AG10803 (cell line): ENCODE results near the gene GAK.
"Not testable (repeated sequence)": the region's sequence is repeated elsewhere in the genome, so short reads cannot be mapped to it uniquely, and the experiment has no call there.

Experiments used
- DNase-seq: peaks from one replicate; pipeline ENCODE4 v3.0.0; 2010; ENCODE audit warnings: low read depth
- H3K4me3 ChIP-seq: 2 replicates; pipeline ENCODE4 v1.5.1; 2011; ENCODE audit warnings: mild to moderate bottlenecking, low read length, control low read depth
- CTCF ChIP-seq: conservative IDR thresholded peaks from 2 replicates; pipeline ENCODE4 v1.5.1; 2011; ENCODE audit warnings: mild to moderate bottlenecking, low read length, control low read depth, inconsistent platforms

GAK gene

DNA sequence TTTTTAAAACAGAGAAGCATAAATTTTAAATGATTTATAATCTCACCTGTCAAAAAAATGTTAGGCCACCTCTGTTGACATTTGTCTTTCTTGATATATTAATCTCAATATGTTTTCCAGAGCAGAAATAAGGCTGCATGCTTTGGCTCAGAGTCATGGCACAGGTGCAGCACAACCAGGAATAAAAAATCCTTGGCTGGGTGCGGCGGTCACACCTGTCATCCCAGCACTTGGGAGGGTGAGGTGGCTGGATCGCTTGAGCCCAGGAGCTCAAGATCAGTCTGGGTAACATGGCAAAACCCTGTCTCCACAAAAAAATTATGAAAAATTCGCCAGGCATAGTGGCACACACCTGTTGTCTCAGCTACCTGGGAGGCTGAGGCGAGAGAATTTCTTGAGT is 124.3 kb downstream of the GAK start:
- TF ChIP-seq CTCF, result no peak
- DNase-seq, result no peak
- H3K4me3 ChIP-seq, result no peak overlapping the region

DNA sequence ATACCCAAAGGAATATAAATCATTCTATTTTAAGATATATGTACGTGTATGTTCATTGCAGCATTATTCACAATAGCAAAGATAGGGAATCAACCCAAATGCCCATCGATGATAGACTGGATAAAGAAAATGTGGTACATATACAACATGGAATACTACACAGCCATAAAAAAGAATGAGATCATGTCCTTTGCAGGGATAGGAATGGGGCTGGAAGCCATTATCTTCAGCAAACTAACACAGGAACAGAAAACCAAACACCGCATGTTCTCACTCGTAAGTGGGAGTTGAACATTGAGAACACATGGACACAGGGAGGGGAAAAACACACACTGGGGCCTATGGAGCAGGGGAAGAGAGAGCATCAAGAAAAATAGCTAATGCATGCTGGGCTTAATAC is 125.1 kb downstream of the GAK start:
- not testable (repeated sequence) for DNase-seq

DNA sequence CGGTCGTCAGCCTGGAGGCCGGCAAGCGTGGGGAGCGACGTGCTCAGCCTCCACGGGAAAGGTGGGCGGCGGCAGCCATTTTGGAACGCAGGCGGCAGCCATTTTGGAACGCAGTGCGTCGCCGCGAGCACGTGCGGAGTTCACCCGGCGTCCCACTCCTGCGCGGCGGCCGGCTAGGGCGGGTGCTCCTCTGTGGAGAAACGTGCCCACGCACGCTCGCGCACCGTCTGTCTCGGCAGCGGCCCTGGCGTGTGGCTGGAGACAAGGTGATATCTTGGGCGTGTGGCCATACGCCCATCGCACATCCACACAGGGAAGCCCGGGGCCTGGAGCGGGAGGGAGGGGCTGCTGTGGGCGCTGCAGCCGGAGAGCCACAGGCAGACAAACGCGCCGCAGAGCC is 127.3 kb downstream of the GAK start:
- no peak for DNase-seq
- H3K4me3 ChIP-seq, result no peak overlapping the region
- no peak for TF ChIP-seq CTCF

More for the DNA sequence above, 125.1 kb downstream of the GAK start:
- H3K4me3 ChIP-seq, result not testable (repeated sequence)

GRCh38 chr4:803884-804283 is 128.2 kb downstream of the GAK start:
- H3K4me3 ChIP-seq, result no peak overlapping the region
- no peak for DNase-seq
- no peak for TF ChIP-seq CTCF

- no peak overlapping the region for H3K4me3 ChIP-seq
- no peak for TF ChIP-seq CTCF
- no peak for DNase-seq
These were observed 130.5 kb downstream of the GAK start for GRCh38 chr4:801436-802124.
